Astrocyte of the spinal cord (primary cell): ENCODE results near the gene UCP2.
"Not testable (repeated sequence)": the region's sequence is repeated elsewhere in the genome, so short reads cannot be mapped to it uniquely, and the experiment has no call there.

ENCODE experiments used
- DNase-seq: peaks from one replicate; pipeline ENCODE4 v3.0.0; 2011; ENCODE audit warnings: low read depth, low spot score
- H3K4me3 ChIP-seq: 2 replicates; pipeline ENCODE4 v1.5.1; 2011; ENCODE audit warnings: low read depth, mild to moderate bottlenecking, low read length, moderate library complexity
- CTCF ChIP-seq: IDR thresholded peaks from 2 replicates; pipeline ENCODE4 v1.5.1; 2012; ENCODE audit warnings: low read depth, mild to moderate bottlenecking, low read length, inconsistent platforms
- in situ Hi-C: cut with HindIII; loops from 2 replicates; pipeline ENCODE4 v1.10.0; 2017; ENCODE audit warnings: low sequenced_read_pairs

Gene UCP2

GRCh38 chr11:73944085-73944484 is 38.6 kb downstream of the UCP2 start:
- DNase-seq, result no peak
- TF ChIP-seq CTCF, result no peak
- in situ Hi-C loops, result no loop called here
- H3K4me3 ChIP-seq, result no peak overlapping the region

GRCh38 chr11:73942010-73942409 is 40.6 kb downstream of the UCP2 start:
- no peak for DNase-seq
- in situ Hi-C loops, result no loop called here
- no peak for TF ChIP-seq CTCF
- H3K4me3 ChIP-seq, result no peak overlapping the region

- no peak for TF ChIP-seq CTCF
- DNase-seq, result no peak
- no peak overlapping the region for H3K4me3 ChIP-seq
- in situ Hi-C loops, result no loop called here
Measured at GRCh38 chr11:73940801-73941570, 41.7 kb downstream of the UCP2 start.

- no peak for TF ChIP-seq CTCF
- in situ Hi-C loops, result no loop called here
- H3K4me3 ChIP-seq, result no peak overlapping the region
- peak; percentile 7 for DNase-seq
Measured at GRCh38 chr11:73939096-73939495, 43.5 kb downstream of the UCP2 start.

- in situ Hi-C loops, DNase-seq, H3K4me3 ChIP-seq: not testable (repeated sequence)
Measured at GRCh38 chr11:73936047-73936446, 46.6 kb downstream of the UCP2 start.

GRCh38 chr11:73932781-73933180 is 49.9 kb downstream of the UCP2 start:
- DNase-seq, result no peak
- in situ Hi-C loops, result no loop called here
- no peak overlapping the region for H3K4me3 ChIP-seq
- TF ChIP-seq CTCF, result no peak

- TF ChIP-seq CTCF, result no peak
- DNase-seq, result no peak
- H3K4me3 ChIP-seq, result no peak overlapping the region
- in situ Hi-C loops, result no loop called here
Measured at GRCh38 chr11:73931951-73932350, 50.7 kb downstream of the UCP2 start.
